ENCODE data around the gene ZBTB34.

ZBTB34 gene

GRCh38 chr9:126906091-126906490 is 45.7 kb downstream of the ZBTB34 start:
- DNase-seq (ENCODE audit: insufficient read length, low spot score) (no peak), FAIRE-seq (no peak)

GRCh38 chr9:126907058-126907457 is 46.6 kb downstream of the ZBTB34 start:
- no peak for TF ChIP-seq POLR2A (IDR thresholded peaks at IDR 0.05; ENCODE audit: low read depth, low read length)
- FAIRE-seq (no peak), DNase-seq (ENCODE audit: insufficient read length, low spot score) (no peak)

More at GRCh38 chr9:126906091-126906490, 45.7 kb downstream of the ZBTB34 start:
- TF ChIP-seq POLR2A (IDR thresholded peaks at IDR 0.05; ENCODE audit: low read depth, low read length), result no peak

GRCh38 chr9:126914458-126915280 is 54.2 kb downstream of the ZBTB34 start, which contains the start of gene RALGPS1:
TSS of gene RALGPS1 (plus strand) at chr9:126914782. CDS start at chr9:126962290, 47,508 bp downstream.
- peak; percentile 100 for DNase-seq (ENCODE audit: insufficient read length, low spot score)
- no peak; the same call in 1 of the 2 replicates for TF ChIP-seq POLR2A (IDR thresholded peaks at IDR 0.05; ENCODE audit: low read depth, low read length)
- peak; percentile 87 for FAIRE-seq

- no peak for DNase-seq (ENCODE audit: insufficient read length, low spot score)
- no peak for FAIRE-seq
- no peak for TF ChIP-seq POLR2A (IDR thresholded peaks at IDR 0.05; ENCODE audit: low read depth, low read length)
Measured at GRCh38 chr9:126915281-126915816, 54.9 kb downstream of the ZBTB34 start.

GRCh38 chr9:126915846-126916543 is 55.6 kb downstream of the ZBTB34 start:
- DNase-seq (ENCODE audit: insufficient read length, low spot score) (no peak), FAIRE-seq (no peak)
- TF ChIP-seq POLR2A (IDR thresholded peaks at IDR 0.05; ENCODE audit: low read depth, low read length), result no peak

- FAIRE-seq, result no peak
- DNase-seq (ENCODE audit: insufficient read length, low spot score), result no peak
- no peak for TF ChIP-seq POLR2A (IDR thresholded peaks at IDR 0.05; ENCODE audit: low read depth, low read length)
Measured at GRCh38 chr9:126916909-126917308, 56.5 kb downstream of the ZBTB34 start.

- no peak for DNase-seq (ENCODE audit: insufficient read length, low spot score)
- no peak for TF ChIP-seq POLR2A (IDR thresholded peaks at IDR 0.05; ENCODE audit: low read depth, low read length)
- FAIRE-seq, result no peak
Measured at GRCh38 chr9:126919193-126919592, 58.8 kb downstream of the ZBTB34 start.

- FAIRE-seq (no peak), DNase-seq (ENCODE audit: insufficient read length, low spot score) (no peak)
- no peak for TF ChIP-seq POLR2A (IDR thresholded peaks at IDR 0.05; ENCODE audit: low read depth, low read length)
Measured at GRCh38 chr9:126925876-126926275, 65.4 kb downstream of the ZBTB34 start.

GRCh38 chr9:126926364-126926763 is 65.9 kb downstream of the ZBTB34 start:
- no peak for DNase-seq (ENCODE audit: insufficient read length, low spot score)
- TF ChIP-seq POLR2A (IDR thresholded peaks at IDR 0.05; ENCODE audit: low read depth, low read length), result no peak
- FAIRE-seq, result no peak

GRCh38 chr9:126927419-126927818 is 67.0 kb downstream of the ZBTB34 start:
- no peak for FAIRE-seq
- no peak for TF ChIP-seq POLR2A (IDR thresholded peaks at IDR 0.05; ENCODE audit: low read depth, low read length)
- no peak for DNase-seq (ENCODE audit: insufficient read length, low spot score)

GRCh38 chr9:126932871-126933321 is 72.5 kb downstream of the ZBTB34 start:
- DNase-seq (ENCODE audit: insufficient read length, low spot score), result no peak
- no peak for TF ChIP-seq POLR2A (IDR thresholded peaks at IDR 0.05; ENCODE audit: low read depth, low read length)
- no peak for FAIRE-seq

- FAIRE-seq, result no peak
- DNase-seq (ENCODE audit: insufficient read length, low spot score), result no peak
Measured at GRCh38 chr9:126933334-126933980, 73.0 kb downstream of the ZBTB34 start.

GRCh38 chr9:126934441-126934840 is 74.0 kb downstream of the ZBTB34 start:
- no peak for TF ChIP-seq POLR2A (IDR thresholded peaks at IDR 0.05; ENCODE audit: low read depth, low read length)
- FAIRE-seq, result no peak
- DNase-seq (ENCODE audit: insufficient read length, low spot score), result no peak

More at GRCh38 chr9:126933334-126933980, 73.0 kb downstream of the ZBTB34 start:
- TF ChIP-seq POLR2A (IDR thresholded peaks at IDR 0.05; ENCODE audit: low read depth, low read length), result no peak
